NCI-H82 (cell line): Measurements from ENCODE around the gene RIN1.

Source experiments
- DNase-seq: peaks from one replicate; lab custom pipeline; 2025; lab: John Stamatoyannopoulos, UW

Gene RIN1

DNA sequence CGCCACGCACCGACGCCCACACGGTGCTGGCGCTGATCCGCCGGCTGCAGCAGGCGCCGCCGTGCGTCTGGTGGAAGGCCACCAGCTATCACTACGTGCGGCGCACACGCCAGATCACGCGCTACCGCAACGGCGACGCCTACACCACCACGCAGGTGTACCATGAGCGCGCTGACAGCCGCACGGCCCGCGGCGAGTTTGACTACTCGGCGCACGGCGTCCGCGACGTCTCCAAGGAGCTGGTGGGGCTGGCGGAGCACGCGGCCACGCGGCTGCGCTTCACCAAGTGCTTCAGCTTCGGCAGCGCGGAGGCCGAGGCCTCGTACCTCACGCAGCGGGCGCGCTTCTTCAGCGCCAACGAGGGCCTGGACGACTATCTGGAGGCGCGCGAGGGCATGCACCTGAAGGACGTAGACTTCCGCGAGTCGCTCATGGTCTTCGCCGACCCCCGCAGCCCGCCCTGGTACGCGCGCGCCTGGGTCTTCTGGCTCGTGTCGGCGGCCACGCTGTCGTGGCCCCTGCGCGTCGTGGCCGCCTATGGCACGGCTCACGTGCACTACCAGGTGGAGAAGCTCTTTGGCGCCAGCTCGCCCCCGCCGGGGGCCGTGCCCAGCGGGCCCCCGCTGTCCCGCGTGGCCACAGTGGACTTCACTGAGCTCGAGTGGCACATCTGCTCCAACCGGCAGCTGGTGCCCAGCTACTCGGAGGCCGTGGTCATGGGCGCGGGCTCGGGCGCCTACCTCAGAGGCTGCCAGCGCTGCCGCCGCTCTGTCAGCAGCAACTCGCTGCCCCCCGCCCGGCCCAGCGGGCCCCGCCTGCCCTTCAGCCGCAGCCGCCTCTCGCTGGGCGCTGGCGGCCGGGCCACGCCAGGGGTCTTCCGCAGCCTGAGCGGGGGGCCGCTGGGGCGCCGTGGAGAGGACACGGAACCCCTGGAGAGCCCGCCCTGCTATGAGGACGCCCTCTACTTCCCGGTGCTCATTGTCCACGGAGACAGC is 41.3 kb downstream of the RIN1 start:
- no peak for DNase-seq

DNA sequence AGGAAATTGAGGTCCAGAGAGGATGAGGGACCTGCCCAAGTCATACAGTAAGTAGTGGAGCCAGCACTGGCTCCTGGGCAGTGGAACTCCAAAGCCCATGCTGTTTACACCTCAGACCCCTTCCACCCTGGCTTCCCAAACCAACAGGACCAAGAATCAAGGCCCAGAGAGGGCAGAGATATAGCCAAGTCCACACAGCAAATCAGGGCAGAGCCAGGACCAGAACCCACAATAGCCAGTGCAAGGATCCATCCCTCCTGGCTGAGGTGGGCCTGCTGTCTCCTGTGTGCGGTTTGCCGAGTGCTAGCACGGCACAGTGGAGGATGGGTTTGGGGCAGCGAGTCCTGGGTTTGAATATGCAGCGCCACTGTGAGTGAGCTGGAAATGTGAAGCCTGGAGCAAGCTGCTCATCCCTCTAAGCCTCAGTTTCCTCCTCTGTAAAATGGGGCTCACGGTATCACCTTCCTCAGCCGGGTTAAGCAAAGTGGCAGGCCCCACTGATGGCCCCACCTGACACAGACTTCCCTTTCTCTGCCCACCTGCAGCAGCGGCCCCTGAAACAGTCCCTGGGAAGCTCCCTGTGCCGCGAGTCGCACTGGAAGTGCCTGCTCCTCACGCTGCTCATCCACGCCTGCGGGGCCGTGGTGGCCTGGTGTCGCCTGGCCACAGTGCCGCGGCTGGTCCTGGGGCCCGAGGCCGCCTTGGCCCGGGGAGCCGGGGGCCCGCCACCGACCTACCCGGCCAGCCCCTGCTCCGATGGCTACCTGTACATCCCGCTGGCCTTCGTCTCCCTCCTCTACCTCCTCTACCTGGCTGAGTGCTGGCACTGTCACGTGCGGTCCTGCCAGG is 42.2 kb downstream of the RIN1 start:
- no peak for DNase-seq

DNA sequence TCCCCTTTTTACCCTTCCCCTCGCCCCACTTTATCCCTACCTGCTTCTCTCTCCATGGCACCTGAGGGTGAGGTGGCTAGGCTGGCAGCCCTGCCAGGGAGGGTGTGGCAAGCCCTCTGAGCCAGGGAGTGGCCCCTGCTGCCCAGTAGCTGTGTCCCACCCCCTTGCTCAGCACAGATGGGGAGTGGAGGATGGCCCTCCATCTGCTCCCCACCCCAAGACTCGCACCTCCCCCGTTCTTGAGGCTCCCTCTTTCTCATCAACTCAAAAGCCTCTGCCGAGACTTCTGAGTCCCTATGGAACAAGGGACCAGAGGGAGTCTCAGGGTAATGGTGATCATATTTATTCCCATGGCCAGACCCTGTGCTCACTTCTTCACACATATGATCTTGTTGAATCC is 42.9 kb downstream of the RIN1 start:
- DNase-seq: no peak

DNA sequence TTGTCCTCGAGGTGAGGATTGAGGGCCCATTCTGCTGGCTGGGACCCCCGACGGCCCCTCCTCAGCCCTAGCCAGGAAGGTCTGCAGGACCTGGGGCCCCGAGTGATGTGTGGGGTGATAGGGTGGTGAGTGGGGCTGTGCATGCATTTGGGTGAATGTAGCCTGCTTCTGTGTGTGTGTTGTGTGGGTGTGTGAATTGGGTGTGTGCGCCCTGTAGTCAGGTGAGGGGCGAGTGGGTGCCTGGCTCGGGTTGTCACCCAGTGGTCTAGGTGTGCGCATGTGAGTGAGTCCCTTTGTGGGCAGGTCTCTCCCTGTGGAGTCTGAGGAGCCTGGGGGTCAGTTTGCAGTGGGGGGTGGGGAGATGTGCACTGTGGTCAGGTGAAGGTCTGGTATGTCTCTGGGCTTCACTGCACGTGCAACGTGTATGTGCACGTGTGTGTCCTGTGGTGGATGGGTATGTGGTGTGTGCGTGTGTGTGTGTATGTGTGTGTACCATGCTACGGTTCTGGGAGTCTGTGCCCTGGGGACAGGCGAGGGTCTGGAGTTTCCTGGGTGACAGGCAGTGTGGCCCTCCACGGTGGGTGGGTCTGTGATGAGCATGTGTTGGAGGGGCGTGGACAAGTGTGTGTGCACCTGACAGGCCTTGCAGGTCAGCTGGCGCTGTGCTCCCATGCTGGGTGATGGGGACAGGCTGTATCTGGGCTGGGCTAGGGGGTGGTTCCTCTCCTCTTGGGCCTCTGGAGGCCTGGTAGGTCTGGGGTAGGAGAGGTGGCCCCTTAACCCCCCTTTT is 43.5 kb downstream of the RIN1 start:
- no peak for DNase-seq

DNA sequence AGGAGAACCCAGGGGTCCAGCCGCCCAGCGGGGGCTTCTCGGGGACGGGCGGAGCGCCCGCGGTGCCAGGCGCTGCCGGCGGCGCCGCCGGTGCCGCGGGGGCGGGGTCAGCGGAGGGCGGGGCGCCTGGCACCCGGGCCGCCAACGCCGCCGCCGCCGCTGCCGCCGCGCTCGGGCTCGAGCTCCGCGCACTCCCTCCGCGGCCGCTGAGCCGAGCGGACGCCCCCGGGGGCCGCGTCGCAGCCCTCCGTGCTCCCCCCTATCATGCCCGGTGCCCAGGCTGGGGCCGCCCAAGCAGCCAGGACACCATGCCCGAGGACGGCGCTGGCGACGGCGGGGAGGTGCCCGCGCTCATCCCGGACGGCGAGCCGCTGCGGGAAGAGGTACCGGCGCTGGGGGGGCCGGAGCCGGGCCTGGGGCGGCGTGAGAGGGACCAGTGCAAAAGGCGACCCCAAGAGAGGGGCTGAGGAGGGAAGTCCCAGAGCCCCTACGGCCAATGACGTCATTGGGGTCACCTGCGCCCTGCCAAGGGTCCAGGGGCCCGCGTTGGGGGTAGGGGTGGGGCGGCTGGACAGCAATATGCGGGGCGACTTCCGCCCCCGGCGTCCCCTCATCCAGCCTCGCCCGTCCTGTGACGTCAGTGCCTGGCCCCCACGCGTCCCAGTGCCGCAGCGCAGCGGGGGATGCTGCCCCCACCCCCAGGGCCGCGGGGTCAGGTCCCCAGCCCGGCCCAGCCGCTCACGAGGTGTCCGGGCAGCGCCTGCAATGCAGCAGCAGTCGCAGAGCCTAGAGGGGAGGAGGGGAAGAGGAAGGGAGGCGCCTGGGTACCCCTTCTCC is 44.3 kb downstream of the RIN1 start, which contains the start of gene TMEM151A:
Gene TMEM151A (plus strand): TSS at position 189 of the 837 bp plus-strand sequence. CDS start 120 bp downstream, at position 309.
- DNase-seq: peak; percentile 40

DNA sequence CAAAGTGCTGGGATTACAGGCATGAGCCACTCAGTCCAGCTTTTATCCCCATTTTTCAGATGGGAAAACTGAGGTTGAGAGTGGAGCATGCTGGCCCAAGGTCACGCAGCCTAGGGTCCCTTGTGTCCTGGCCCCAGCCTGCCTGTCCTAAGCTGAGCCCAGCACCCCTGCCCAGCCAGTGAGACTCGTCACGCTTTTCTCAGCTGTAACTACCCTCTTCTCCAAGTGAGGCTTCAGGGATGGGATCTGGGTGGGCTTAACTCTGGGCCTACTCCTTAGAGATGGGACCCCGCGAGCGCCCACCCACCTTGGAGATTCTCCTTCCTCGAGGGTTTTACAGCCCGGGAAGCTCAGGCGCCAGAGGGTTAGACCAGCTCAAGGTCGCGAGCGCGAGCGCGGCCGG is 44.9 kb downstream of the RIN1 start:
- DNase-seq: no peak

DNA sequence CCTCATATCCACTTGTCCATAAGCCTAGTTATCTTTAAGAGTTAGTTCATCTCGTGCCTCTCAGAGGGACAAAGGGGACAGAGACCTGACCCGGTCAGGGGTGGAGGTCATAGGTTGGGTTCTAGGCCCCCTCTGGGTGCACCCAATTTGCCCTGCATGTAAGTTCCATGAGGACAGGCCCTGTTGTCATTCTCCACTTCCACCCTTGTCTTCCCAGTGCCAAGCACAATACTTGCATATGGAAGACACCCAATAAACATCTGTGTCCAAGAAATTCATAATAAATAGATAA is 46.0 kb downstream of the RIN1 start:
- DNase-seq: no peak

DNA sequence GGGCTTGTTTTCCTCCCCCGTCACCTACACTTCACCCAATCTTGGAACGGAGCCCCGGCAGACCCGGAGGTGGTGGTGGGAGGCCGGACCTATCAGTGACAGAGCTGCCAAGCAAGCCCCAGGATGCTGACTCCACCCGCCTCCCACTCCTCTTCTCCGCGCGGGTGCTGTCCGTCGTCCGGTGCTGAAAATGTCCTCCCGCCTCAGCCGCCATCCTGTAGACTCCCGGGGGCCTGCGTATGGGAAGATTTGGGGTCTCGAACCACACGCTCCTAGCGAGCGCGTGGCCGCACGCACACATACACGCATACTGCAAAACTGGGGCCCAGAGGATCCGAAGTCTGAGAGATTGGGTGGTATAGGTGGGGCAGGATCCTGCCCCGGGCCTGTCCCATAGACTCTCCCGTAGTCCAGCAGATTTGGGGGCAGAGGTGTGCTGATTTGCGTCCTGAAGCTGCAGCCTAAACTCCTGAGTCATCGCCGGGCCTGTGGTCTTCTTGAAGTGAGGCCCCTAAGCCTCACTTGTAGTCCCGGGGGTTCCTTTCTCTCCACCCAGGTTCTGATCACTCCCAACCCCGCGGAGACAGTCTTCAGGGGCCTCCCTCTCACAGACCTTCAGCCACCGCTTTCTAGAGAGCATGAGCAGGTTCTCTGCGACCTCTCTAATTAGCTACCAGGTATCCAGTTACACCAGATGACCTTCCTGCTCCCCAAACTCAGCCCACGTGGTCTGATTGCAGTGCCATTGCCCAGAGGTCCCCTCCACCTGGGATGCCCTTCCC is 46.5 kb downstream of the RIN1 start:
- peak; percentile 80 for DNase-seq

DNA sequence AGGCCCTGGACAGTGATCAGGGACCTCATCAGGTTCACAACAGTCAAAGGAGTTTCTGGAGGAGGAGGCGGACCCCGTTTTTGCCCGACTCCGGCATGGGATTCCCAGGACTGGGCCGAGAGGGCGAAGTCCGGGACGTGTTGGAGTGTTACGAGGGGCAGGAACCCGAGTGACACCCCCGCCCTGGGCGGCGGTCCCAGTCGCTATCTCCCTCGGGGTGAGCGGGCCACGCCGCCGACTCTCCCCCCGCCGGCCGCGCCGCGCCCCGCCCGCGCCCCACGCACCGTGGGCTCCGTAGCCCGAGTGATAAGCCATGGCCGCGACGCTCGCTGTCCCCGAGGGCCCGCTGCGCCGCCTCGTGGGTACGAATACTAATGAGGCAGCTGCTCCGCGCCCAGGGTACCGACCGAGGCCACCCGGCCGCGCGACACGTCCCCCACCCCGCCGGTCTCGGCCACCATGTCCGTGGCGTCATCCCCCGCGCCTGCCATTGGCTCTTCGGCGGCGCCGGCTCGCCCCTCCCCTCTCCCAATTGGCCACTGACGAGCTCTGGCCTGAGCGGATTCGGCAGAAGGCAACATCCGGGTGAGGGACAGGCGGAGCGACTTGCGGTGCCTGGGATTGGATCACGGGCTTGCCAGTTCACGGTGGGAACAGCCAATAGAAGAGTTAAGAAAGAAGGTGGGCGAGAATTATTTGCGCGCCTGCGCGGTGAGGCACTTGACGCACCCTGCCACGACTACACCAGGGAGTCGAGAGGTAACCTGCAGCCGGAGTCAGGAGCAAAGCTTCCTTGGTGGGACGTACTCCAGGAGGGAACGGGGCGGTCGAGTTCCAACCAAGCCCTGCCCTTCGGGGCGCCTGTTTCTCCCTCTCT is 47.3 kb downstream of the RIN1 start, which contains the start of gene YIF1A:
Gene YIF1A (minus strand): TSS at position 473 of the 877 bp plus-strand sequence. CDS start 158 bp downstream, at position 315.
- DNase-seq: peak; percentile 99

DNA sequence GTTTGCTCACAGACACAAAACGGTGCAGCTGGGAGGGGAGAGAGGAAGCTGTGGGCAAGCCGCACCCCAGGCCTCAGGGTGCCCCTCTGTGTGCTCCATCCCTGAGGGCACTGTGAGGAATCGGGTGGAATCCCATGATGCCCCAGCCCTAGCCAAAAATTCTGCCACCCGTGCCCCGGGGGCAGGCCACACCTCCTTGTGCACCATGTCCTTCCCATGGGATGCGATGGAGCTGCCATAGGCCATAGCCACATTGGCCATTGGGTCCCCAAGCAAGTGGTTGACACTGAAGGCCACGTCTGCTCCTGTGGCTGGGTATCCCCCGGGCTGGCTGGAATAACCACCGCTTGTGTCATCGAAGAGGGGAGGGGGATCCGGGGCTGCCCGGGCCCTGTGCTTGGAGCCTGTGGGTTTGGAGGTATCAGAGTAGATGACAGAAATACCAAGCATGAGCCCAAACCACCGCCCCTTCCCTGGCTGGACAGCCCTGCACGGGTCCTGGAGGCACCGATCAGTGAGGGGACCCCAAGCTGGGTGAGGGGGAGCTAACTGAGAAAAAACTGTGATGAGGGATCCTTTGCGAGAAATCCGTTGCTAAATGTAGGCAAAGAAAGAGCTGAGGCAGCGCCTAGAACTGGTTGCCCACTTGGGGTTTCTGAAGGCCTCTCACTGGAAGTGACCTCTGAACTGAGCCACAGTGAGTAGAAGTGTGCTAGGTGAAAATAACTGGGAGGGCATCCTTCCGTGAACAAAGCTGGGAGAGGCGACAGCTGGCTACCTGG is 48.2 kb downstream of the RIN1 start:
- DNase-seq: no peak

DNA sequence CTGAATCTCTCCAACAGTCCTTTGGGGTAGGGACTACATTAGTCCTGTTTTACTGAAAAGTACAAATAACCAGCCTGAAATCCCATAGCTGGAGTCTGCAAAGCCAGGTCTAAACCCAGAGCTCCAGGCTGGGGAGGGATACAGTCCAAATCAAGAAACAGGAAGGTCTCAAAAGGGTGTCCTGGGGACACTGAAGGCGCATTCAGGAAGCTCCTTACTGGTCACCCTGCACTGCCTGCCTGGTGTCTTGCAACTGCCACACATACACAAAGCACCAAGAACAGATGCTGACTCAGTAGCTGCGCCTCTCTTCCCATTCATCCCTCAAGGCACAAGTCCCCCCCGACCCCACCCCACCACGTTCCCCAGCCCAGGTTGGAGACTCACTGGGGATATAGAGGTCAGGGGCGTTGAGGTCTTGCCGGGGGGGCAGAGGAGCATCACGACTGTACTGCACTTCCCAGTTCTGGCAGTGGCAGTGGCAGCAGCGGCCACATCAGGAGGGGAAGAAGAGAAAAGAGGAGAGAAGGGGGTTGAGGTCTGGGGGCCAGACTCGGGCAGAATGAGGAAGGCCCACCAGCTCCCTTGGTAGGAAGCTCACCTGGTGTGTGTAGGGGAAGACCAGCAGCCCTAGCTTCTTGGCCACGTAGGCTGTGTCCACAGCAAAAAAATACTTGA is 48.9 kb downstream of the RIN1 start:
- no peak for DNase-seq

DNA sequence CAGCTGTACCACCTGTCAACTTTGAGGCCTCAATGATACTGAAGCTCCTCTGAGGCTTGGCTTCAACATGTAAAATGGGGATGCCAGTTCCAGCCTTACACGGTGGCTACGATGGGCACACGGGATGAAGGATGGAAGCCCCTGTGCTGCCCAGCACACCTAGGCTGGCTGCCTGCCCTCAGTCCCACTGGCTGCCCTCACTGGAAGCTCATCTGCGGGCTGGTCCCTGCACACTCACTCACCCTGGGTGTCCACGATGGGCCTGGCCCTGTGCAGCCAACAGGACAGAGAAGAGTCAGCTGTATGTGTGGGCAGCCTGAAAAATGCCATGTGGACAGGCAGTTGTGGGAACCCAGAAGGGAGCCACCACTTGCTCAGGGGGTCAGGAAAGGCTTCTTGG is 49.5 kb downstream of the RIN1 start:
- DNase-seq: no peak

DNA sequence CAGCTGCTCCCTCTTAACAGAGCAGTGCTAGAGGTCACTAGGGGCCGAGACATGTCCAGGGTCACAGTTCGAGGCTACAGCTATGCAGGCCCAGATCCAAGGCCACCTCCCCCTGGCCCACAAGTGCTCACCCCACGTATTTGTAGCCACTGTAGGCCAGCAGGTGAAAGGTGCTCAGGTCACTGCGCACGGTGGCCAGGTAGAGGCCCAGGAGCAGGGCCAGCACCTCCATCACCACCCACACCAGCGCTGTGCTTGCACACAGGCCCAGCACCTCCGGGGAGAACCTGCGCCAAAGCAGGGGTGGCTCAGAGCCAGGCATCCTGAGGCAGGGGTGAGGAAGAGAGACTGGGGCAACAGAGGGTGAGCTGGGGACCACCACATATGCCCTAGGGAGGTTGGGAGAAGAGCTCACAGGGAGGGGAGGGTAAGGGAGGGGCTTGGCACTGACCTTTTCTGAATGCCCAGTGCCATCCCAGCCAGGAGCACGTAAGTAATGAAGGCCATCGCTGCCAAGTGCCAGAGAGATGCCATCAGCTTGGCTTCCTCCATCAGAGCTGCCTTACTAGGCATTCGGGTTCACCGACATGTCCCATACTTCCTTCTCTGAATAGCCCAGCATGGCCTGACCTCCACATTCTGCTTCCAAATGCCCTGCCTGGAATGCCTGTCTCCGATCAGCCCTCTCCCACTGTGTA is 50.8 kb downstream of the RIN1 start:
- DNase-seq: no peak

DNA sequence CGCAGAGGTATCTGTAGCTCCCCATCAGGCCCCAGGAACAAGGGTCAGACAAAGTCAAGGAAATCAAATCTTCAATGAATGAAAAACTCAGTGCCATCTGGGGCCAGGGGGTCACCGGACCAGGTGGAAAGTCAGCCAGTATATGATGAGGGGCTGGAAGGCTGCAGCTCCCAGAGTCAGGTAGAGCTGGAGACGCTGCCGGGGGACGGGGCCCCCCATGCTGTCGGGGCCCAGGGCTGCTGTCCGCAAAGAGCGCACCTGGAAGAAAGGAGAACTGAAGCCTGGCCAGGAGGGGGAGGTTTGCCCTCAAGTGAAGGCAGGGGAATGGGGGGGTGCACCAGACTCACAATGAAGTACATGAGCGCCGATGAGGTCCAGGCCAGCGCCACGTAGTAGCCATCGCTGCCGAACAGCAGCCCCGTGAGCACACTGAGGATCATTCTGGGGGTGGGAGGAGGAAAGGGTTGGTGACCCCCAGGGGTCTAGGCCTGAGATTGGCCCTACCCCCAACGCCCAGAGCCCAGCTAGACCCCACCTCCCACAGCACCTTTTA is 51.6 kb downstream of the RIN1 start:
- no peak for DNase-seq

DNA sequence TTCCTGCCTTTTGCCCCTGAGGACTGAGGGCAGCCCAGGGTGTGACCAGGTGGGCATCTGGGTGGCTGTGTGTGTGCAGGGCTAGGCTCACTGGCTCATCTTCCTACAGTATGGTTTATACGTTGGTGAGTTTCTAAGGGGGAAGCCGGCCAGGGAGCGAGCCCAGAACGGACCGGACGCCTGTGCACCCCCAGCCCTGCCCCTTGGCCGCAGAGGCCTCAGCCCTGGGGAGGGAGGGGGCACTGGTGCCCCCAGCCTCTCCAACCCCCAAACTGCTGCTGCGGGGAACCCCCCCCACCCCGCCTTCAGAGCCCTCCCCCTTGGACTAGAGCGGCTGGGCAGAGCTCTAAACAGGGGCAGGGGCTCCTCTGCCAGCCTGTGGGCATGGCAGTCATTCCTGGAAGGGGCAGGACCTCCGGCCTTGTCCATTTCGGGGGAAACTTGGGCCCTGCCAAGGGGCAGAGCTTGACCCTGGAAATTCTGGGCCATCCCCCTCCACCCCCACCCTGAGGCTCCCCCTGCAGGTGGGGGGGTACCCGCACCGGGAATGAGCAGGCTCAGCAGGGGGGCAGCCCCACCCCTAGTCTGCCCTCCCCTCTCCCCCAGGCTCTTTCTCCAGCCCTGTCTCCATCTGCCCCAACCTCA is 52.7 kb downstream of the RIN1 start:
- no peak for DNase-seq
